ENCODE data around the gene FAM216B. TPM values are rescaled to one million over a fixed set of nuclear protein-coding genes. Genes with fewer than 3 reads are reported as not detected.

FAM216B gene
- total and polyA plus RNA-seq, 7 donors, result not detected

GRCh38 chr13:42757678-42758420 is 23.5 kb upstream of the FAM216B start:
- no peak overlapping the region for H3K4me3 ChIP-seq
- no peaks in the 10 kb centered on the region for H3K9me3 ChIP-seq
- DNase-seq (no peak), ATAC-seq (no peak)
- no peak overlapping the region for H3K27ac ChIP-seq
- no peaks in the 10 kb centered on the region for H3K27me3 ChIP-seq (ENCODE audit: insufficient read depth in 3 of 3, low read length in 2 of 3)
- WGBS, 3 donors, result 78 to 89% (median 86%) methylated on average over 2 of the region's 2 CpGs
- H3K4me1 ChIP-seq, result no peaks in the 10 kb centered on the region
- no peaks in the 10 kb centered on the region for H3K36me3 ChIP-seq (ENCODE audit: insufficient read depth in 1 of 2, low read depth in 1 of 2)
- TF ChIP-seq, protein P1, sequence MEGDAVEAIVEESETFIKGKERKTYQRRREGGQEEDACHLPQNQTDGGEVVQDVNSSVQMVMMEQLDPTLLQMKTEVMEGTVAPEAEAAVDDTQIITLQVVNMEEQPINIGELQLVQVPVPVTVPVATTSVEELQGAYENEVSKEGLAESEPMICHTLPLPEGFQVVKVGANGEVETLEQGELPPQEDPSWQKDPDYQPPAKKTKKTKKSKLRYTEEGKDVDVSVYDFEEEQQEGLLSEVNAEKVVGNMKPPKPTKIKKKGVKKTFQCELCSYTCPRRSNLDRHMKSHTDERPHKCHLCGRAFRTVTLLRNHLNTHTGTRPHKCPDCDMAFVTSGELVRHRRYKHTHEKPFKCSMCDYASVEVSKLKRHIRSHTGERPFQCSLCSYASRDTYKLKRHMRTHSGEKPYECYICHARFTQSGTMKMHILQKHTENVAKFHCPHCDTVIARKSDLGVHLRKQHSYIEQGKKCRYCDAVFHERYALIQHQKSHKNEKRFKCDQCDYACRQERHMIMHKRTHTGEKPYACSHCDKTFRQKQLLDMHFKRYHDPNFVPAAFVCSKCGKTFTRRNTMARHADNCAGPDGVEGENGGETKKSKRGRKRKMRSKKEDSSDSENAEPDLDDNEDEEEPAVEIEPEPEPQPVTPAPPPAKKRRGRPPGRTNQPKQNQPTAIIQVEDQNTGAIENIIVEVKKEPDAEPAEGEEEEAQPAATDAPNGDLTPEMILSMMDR (IDR thresholded peaks at IDR 0.05), result no peak
- intact Hi-C loops (cut with DNase I), result no loop called here

GRCh38 chr13:42758515-42758914 is 22.9 kb upstream of the FAM216B start:
- WGBS, 3 donors, result 88 to 93% (median 91%) methylated on average over 3 of the region's 3 CpGs
- intact Hi-C loops (cut with DNase I), result no loop called here

GRCh38 chr13:42760951-42761350 is 20.4 kb upstream of the FAM216B start:
- WGBS, 3 donors, result 27 to 47% (median 34%) methylated on average over 5 of the region's 5 CpGs
- Histone ChIP-seq H3K27me3 (ENCODE audit: insufficient read depth in 3 of 3, low read length in 2 of 3) (no peaks in the 10 kb centered on the region), H3K4me3 (no peak overlapping the region), H3K27ac (no peak overlapping the region), H3K9me3 (no peaks in the 10 kb centered on the region), H3K36me3 (ENCODE audit: insufficient read depth in 1 of 2, low read depth in 1 of 2) (no peaks in the 10 kb centered on the region), H3K4me1 (no peaks in the 10 kb centered on the region)
- TF ChIP-seq, protein P1 (IDR thresholded peaks at IDR 0.05), result no peak
- DNase-seq (no peak), ATAC-seq (no peak)
- intact Hi-C loops (cut with DNase I), result no loop called here

More at GRCh38 chr13:42758515-42758914, 22.9 kb upstream of the FAM216B start:
- TF ChIP-seq, protein P1 (IDR thresholded peaks at IDR 0.05), result no peak
- no peak for DNase-seq
- H3K9me3 ChIP-seq, result no peaks in the 10 kb centered on the region
- ATAC-seq, result no peak
- no peaks in the 10 kb centered on the region for H3K4me1 ChIP-seq
- H3K4me3 ChIP-seq, result no peak overlapping the region
- H3K36me3 ChIP-seq (ENCODE audit: insufficient read depth in 1 of 2, low read depth in 1 of 2), result no peaks in the 10 kb centered on the region
- H3K27ac ChIP-seq, result no peak overlapping the region
- H3K27me3 ChIP-seq (ENCODE audit: insufficient read depth in 3 of 3, low read length in 2 of 3), result no peaks in the 10 kb centered on the region

DNA sequence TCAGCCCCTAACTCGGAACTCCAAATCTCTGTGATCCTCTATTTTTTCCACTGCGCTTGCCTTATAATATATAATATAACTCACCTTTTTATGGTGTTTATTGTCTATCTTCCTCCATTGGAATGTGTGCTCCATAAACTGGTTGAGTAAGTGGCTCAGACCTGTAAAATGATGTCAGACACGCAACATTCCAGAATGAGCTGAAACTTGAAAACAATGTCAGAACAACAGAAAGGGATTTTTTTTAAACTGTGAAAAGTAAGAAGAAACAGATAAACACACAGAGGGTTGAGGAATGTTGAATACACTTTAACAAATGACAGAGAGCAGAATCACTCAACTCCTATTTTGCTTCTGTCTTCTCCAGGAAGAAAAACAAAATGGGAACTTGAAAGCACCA is 19.1 kb upstream of the FAM216B start:
- TF ChIP-seq, protein P1 (IDR thresholded peaks at IDR 0.05), result no peak
- intact Hi-C loops (cut with DNase I), result no loop called here

DNA sequence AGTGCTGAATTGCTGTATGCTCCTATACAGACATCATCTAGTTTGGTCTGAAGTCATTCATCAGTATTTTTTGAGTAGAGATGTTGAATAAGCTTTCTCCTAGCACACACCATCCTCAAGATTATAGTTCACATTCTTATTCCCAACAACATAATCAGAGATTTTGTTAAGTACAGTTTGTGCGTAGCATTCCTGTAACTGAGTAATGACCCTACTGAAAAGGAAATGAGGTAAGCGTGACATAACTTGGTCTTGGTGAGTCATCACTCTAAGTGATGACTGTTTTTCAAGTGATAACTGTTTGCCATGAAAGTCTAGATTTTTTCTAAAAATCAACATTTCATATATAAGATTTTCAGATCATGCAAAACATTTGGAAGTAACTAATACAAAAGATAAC is 18.5 kb upstream of the FAM216B start:
- no peaks in the 10 kb centered on the region for H3K27me3 ChIP-seq (ENCODE audit: insufficient read depth in 3 of 3, low read length in 2 of 3)
- no peaks in the 10 kb centered on the region for H3K4me1 ChIP-seq
- intact Hi-C loops (cut with DNase I), result no loop called here
- ATAC-seq, result no peak
- TF ChIP-seq, protein P1 (IDR thresholded peaks at IDR 0.05), result no peak
- H3K27ac ChIP-seq, result no peak overlapping the region
- H3K4me3 ChIP-seq, result no peak overlapping the region
- no peaks in the 10 kb centered on the region for H3K9me3 ChIP-seq
- WGBS, 3 donors, result 84 to 90% (median 88%) methylated on average over 2 of the region's 2 CpGs
- no peak for DNase-seq
- no peaks in the 10 kb centered on the region for H3K36me3 ChIP-seq (ENCODE audit: insufficient read depth in 1 of 2, low read depth in 1 of 2)

More for the DNA sequence above, 19.1 kb upstream of the FAM216B start:
- ATAC-seq (no peak), DNase-seq (no peak)
- no peaks in the 10 kb centered on the region for H3K9me3 ChIP-seq
- H3K4me3 ChIP-seq, result no peak overlapping the region
- H3K4me1 ChIP-seq, result no peaks in the 10 kb centered on the region
- no peaks in the 10 kb centered on the region for H3K36me3 ChIP-seq (ENCODE audit: insufficient read depth in 1 of 2, low read depth in 1 of 2)
- no peak overlapping the region for H3K27ac ChIP-seq
- WGBS, 3 donors, result 85 to 90% (median 85%) methylated on average over 3 of the region's 3 CpGs
- H3K27me3 ChIP-seq (ENCODE audit: insufficient read depth in 3 of 3, low read length in 2 of 3), result no peaks in the 10 kb centered on the region

Measured in psoas muscle (tissue), 8 donors.